ENCODE measurements around the gene KRTAP10-12.

Gene KRTAP10-12

DNA sequence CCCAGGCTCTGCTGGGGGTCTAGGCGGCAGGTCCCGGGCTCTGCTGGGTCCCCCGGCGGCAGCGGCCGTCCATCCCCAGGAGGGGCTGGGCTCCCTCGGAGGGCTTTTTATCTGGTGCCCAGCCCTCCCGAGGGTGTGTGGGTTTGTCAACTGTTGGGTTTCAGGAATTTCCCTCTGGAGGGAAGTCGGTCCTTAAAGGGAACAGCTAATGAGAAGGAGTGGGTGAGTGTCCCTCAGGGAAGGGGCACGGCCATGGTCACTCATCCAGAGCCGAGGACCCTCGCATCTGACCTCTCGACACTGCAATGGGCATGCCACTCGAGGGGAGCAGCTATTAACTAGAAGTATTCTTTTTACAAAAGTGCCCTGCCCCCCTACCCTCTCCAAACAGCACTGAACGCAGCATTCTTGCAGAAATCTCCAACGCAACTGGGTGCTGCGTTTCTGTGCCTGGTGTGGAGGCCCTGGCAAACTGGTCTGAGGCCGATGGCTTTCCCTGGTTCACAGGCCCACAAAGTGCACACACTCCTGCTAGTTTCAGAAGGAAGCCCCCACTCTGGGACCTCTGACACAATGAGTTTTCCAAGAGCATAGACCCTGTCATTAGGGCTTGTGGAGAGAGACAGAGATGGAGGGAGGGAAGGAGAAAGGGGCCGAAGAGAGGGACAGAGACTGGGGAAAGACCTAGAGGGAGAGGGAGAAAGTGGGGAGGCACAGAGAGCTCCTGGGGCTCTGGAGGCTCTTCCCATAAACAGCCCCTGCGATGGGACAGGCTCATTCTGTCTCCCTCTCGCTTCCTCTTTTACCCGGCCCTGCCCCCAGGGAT is 15.4 kb downstream of the KRTAP10-12 start:
- Histone ChIP-seq H3K27me3 (ENCODE audit: low read depth, low read length) (no peaks in the 10 kb centered on the region), H3K4me3 (ENCODE audit: low read length) (no peak overlapping the region), H3K27ac (ENCODE audit: low read length) (no peak overlapping the region), H2AFZ (ENCODE audit: low read depth, low read length) (no peak overlapping the region), H3K79me2 (ENCODE audit: low read length) (no peaks in the 10 kb centered on the region), H3K36me3 (replicated peaks; ENCODE audit: low read depth, low read length) (no peaks in the 10 kb centered on the region), H3K4me2 (ENCODE audit: low read length) (no peak overlapping the region), H3K9ac (ENCODE audit: low read length) (no peak overlapping the region), H3K4me1 (ENCODE audit: low read length) (peaks cover 5% of the 10 kb centered on the region), H4K20me1 (ENCODE audit: insufficient read depth, low read length) (no peaks in the 10 kb centered on the region), H3K9me3 (ENCODE audit: insufficient read depth, low read length) (no peaks in the 10 kb centered on the region)
- TF ChIP-seq EZH2phosphoT487 (IDR thresholded peaks at IDR 0.05; ENCODE audit: low read depth) (no peak), CTCF (IDR thresholded peaks at IDR 0.05; ENCODE audit: low read depth, low read length) (no peak)

DNA sequence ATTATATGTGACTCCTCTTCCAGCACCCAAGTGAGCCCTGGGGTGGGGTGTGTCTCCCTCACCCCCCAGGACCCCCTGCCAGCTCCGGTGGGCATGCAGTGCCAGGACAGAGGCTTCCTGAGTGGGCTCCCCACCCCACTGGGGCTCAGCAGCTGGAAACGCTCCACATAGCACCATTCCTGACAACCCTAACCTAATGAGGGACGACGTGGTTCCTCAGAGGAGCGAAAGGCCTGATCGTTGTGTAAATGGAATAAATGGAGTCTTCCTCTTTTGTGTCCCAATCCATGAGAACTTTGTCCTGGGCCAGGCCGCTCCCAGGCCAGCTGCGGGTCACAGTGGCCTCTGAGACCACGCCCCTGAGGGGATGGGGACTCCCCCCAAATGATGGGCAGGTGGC is 16.2 kb downstream of the KRTAP10-12 start:
- Histone ChIP-seq H3K27ac (ENCODE audit: low read length) (no peak overlapping the region), H3K9ac (ENCODE audit: low read length) (no peak overlapping the region), H3K9me3 (ENCODE audit: insufficient read depth, low read length) (no peaks in the 10 kb centered on the region), H3K4me1 (ENCODE audit: low read length) (peaks cover 5% of the 10 kb centered on the region), H2AFZ (ENCODE audit: low read depth, low read length) (no peak overlapping the region), H4K20me1 (ENCODE audit: insufficient read depth, low read length) (no peaks in the 10 kb centered on the region), H3K4me3 (ENCODE audit: low read length) (no peak overlapping the region), H3K79me2 (ENCODE audit: low read length) (no peaks in the 10 kb centered on the region), H3K27me3 (ENCODE audit: low read depth, low read length) (0 out of 2 replicates have a peak, but pooled peaks cover 4% of the 10 kb centered on the region), H3K4me2 (ENCODE audit: low read length) (no peak overlapping the region), H3K36me3 (replicated peaks; ENCODE audit: low read depth, low read length) (no peaks in the 10 kb centered on the region)
- no peak for TF ChIP-seq CTCF (IDR thresholded peaks at IDR 0.05; ENCODE audit: low read depth, low read length)

GRCh38 chr21:44713846-44714245 is 16.9 kb downstream of the KRTAP10-12 start:
- no peak overlapping the region for H3K27ac ChIP-seq (ENCODE audit: low read length)
- no peak overlapping the region for H2AFZ ChIP-seq (ENCODE audit: low read depth, low read length)
- H3K27me3 ChIP-seq (ENCODE audit: low read depth, low read length) = 0 out of 2 replicates have a peak, but pooled peaks cover 7% of the 10 kb centered on the region
- H3K9ac ChIP-seq (ENCODE audit: low read length) = no peak overlapping the region
- peaks cover 5% of the 10 kb centered on the region for H3K4me1 ChIP-seq (ENCODE audit: low read length)
- H4K20me1 ChIP-seq (ENCODE audit: insufficient read depth, low read length) = no peaks in the 10 kb centered on the region
- no peaks in the 10 kb centered on the region for H3K9me3 ChIP-seq (ENCODE audit: insufficient read depth, low read length)
- H3K4me3 ChIP-seq (ENCODE audit: low read length) = no peak overlapping the region
- no peaks in the 10 kb centered on the region for H3K79me2 ChIP-seq (ENCODE audit: low read length)
- H3K4me2 ChIP-seq (ENCODE audit: low read length) = no peak overlapping the region
- TF ChIP-seq CTCF (IDR thresholded peaks at IDR 0.05; ENCODE audit: low read depth, low read length) (no peak), EZH2phosphoT487 (IDR thresholded peaks at IDR 0.05; ENCODE audit: low read depth) (no peak)
- no peaks in the 10 kb centered on the region for H3K36me3 ChIP-seq (replicated peaks; ENCODE audit: low read depth, low read length)

GRCh38 chr21:44714905-44715304 is 17.9 kb downstream of the KRTAP10-12 start:
- Histone ChIP-seq H3K36me3 (replicated peaks; ENCODE audit: low read depth, low read length) (no peaks in the 10 kb centered on the region), H3K27me3 (ENCODE audit: low read depth, low read length) (0 out of 2 replicates have a peak, but pooled peaks cover 7% of the 10 kb centered on the region), H3K9me3 (ENCODE audit: insufficient read depth, low read length) (no peaks in the 10 kb centered on the region), H3K27ac (ENCODE audit: low read length) (no peak overlapping the region), H3K79me2 (ENCODE audit: low read length) (no peaks in the 10 kb centered on the region), H4K20me1 (ENCODE audit: insufficient read depth, low read length) (no peaks in the 10 kb centered on the region), H3K4me1 (ENCODE audit: low read length) (peaks cover 5% of the 10 kb centered on the region), H3K9ac (ENCODE audit: low read length) (no peak overlapping the region), H2AFZ (ENCODE audit: low read depth, low read length) (no peak overlapping the region), H3K4me2 (ENCODE audit: low read length) (no peak overlapping the region), H3K4me3 (ENCODE audit: low read length) (no peak overlapping the region)
- TF ChIP-seq EZH2phosphoT487 (IDR thresholded peaks at IDR 0.05; ENCODE audit: low read depth) (no peak), CTCF (IDR thresholded peaks at IDR 0.05; ENCODE audit: low read depth, low read length) (no peak)
